ENCODE data around the gene CTR9.
A peak's percentile ranks its signal among the peaks of the same experiment; 100 is the strongest.

Gene CTR9

DNA sequence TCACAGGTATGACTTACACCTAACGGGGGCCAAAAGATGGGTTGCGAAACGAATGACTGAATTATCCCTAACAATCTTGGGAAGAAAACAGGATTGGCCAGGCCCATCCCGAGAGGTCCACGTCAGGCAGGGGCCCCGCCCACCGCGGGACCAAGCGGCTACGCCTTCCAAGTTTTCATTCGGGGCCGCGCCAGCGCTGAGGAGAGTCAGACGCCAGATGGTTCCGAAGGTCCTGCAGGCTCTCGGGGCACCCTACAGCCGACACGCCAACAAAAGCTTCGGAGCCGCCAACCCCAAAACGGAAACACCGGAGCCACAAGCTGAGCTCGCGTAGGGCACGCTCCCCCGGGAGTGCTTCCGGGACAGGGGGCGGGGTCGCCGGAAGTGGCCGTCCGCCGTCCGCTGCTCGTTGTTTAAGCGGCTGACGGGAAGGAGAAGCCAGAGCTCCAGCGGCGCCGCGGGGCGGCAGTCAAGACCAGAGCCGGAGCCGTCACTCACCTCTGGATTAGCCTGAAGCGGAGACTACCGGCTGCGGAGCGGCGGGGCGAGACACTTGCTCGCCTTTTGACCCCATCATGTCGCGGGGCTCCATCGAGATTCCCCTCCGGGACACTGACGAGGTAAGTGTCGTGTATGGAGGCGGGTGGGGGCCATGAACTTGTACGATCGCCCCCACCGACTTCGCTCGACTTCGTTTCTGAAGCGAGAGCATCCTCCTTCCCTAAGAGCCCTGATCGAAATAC is at the start of gene CTR9:
Gene CTR9, plus strand, starts transcription at position 409 of the 743 bp plus-strand sequence. Its CDS starts 167 bp downstream, at position 576.
- CTCF ChIA-PET: interaction anchor here (1.3 to 1.4 kb wide), 2 partner anchors 277 to 1037 kb away, joined by 3 to 4 read pairs; no protein-coding TSS in a partner anchor
- H3K4me3 ChIP-seq (ENCODE audit: low read depth, low read length): peak within 1 kb of the TSS; percentile 68
- peak; percentile 49 for DNase-seq (ENCODE audit: low read depth, low spot score)
- POLR2A ChIA-PET: interaction anchor here (0.9 to 1.3 kb wide), 3 partner anchors 59 to 442 kb away, joined by 3 to 4 read pairs (median 3); no protein-coding TSS in a partner anchor
- TF ChIP-seq, protein P1, sequence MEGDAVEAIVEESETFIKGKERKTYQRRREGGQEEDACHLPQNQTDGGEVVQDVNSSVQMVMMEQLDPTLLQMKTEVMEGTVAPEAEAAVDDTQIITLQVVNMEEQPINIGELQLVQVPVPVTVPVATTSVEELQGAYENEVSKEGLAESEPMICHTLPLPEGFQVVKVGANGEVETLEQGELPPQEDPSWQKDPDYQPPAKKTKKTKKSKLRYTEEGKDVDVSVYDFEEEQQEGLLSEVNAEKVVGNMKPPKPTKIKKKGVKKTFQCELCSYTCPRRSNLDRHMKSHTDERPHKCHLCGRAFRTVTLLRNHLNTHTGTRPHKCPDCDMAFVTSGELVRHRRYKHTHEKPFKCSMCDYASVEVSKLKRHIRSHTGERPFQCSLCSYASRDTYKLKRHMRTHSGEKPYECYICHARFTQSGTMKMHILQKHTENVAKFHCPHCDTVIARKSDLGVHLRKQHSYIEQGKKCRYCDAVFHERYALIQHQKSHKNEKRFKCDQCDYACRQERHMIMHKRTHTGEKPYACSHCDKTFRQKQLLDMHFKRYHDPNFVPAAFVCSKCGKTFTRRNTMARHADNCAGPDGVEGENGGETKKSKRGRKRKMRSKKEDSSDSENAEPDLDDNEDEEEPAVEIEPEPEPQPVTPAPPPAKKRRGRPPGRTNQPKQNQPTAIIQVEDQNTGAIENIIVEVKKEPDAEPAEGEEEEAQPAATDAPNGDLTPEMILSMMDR (IDR thresholded peaks at IDR 0.05; ENCODE audit: insufficient read depth, low read length, missing control alignments): peak; percentile 48

GRCh38 chr11:10701982-10702381 is 49.1 kb upstream of the CTR9 start:
- POLR2A ChIA-PET: no interaction called here
- TF ChIP-seq, protein P1 (IDR thresholded peaks at IDR 0.05; ENCODE audit: insufficient read depth, low read length, missing control alignments): no peak
- CTCF ChIA-PET: no interaction called here
- no peak for DNase-seq (ENCODE audit: low read depth, low spot score)
- H3K4me3 ChIP-seq (ENCODE audit: low read depth, low read length): no peak overlapping the region

DNA sequence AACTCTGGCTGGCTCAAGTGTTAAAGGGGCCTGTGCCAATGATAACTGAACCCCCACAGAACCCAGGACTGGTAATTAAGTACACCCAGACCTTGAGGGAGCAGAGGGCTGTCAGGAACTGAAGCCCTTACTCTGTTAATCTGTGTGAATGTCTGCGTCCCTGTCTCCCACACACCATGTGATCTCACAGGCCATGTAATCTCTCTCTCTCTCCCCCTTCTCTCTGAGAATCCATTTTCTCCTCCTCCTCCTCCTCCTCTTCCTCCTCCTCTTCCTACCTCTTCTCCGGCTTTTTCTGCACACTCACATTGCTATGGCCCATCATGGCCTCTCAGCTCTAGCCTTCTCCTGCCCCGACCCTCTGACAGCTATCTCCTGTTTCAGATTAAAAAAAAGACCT is 42.9 kb upstream of the CTR9 start:
- POLR2A ChIA-PET: no interaction called here
- no peak overlapping the region for H3K4me3 ChIP-seq (ENCODE audit: low read depth, low read length)
- CTCF ChIA-PET: interaction anchor here (0.9 to 1.6 kb wide), 2 partner anchors 11 kb away, joined by 4 read pairs; no protein-coding TSS in a partner anchor
- TF ChIP-seq, protein P1 (IDR thresholded peaks at IDR 0.05; ENCODE audit: insufficient read depth, low read length, missing control alignments): no peak
- no peak for DNase-seq (ENCODE audit: low read depth, low spot score)

DNA sequence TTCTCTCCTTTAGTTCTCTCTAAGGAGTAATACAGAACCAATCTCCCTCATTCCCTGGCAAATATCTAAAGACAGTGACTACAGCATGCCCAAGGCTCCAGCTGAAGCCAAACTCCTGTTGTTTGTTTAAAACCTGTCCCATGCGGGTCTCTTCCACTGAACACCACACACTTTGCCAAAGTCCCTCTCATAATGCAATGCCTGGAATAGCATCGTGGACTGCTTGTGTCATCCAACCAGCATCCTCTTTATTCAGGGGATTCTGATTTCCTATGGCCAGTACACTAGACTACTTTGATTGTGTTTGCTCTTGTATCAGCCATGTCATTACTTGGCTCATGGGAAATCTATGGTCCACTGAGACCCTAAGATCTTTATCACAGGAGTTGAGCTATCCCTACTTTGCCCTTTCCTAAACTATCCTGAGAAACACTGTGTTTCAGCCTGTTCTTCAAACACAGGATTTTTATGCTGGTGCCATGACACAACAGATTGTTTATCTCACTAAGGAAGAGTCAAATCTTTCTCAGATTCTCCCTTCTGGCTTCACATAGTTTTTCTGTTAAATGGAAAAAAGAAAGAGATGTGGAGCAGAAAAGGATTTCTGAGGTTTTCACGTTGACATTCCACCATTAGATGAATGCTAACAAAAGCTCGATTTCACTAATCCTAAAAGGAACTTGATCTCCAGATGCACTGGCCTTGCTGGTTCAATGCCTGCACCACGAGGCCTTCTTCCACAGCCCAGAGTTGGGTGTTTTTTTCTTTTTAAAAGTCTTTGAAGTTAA is 41.6 kb upstream of the CTR9 start:
- no peak for DNase-seq (ENCODE audit: low read depth, low spot score)
- POLR2A ChIA-PET: interaction anchor here (0.8 kb wide), 1 partner anchor 8 kb away, joined by 3 read pairs; no protein-coding TSS in a partner anchor
- TF ChIP-seq, protein P1 (IDR thresholded peaks at IDR 0.05; ENCODE audit: insufficient read depth, low read length, missing control alignments): no peak
- no peak overlapping the region for H3K4me3 ChIP-seq (ENCODE audit: low read depth, low read length)
- CTCF ChIA-PET: interaction anchor here (0.8 to 1.3 kb wide), 5 partner anchors 9 to 343 kb away, joined by 3 to 5 read pairs (median 4); partner anchors contain the start of gene RNF141

GRCh38 chr11:10715571-10715970 is 35.5 kb upstream of the CTR9 start:
- ChIA-PET POLR2A (no interaction called here), CTCF (interaction anchor here (1.4 kb wide), 1 partner anchor 309 kb away, joined by 3 read pairs; no protein-coding TSS in a partner anchor)
- TF ChIP-seq, protein P1 (IDR thresholded peaks at IDR 0.05; ENCODE audit: insufficient read depth, low read length, missing control alignments): no peak
- no peak for DNase-seq (ENCODE audit: low read depth, low spot score)
- H3K4me3 ChIP-seq (ENCODE audit: low read depth, low read length): no peak overlapping the region

DNA sequence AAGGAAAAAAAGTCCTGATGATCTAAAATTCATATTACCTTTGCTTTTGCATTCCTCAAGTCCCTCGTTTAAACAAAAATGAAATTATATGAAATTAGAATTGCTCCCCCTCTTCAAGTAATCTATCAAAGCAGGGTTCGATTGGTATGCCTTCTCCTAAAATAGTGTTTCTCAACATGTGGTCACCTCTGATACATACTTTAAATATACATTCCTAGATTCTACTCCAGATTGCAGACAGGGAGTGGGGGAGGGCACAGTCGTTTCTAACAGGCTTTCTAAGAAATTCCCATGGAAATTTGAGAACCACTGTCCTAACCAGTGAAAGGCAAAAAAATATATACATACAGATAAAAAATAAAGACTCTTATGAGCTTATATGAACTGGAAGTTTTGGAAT is 34.9 kb upstream of the CTR9 start:
- no peak overlapping the region for H3K4me3 ChIP-seq (ENCODE audit: low read depth, low read length)
- ChIA-PET POLR2A (no interaction called here), CTCF (interaction anchor here (0.9 to 1.5 kb wide), 3 partner anchors 20 to 310 kb away, joined by 3 read pairs; partner anchors contain the start of gene RNF141)
- DNase-seq (ENCODE audit: low read depth, low spot score): peak; percentile 23
- TF ChIP-seq, protein P1 (IDR thresholded peaks at IDR 0.05; ENCODE audit: insufficient read depth, low read length, missing control alignments): no peak
